ENCODE measurements around the gene NRXN3.

- TF ChIP-seq CTCF (conservative IDR thresholded peaks at IDR 0.05; ENCODE audit: low read length), result no peak
- no peak for TF ChIP-seq EZH2phosphoT487 (IDR thresholded peaks at IDR 0.05; ENCODE audit: borderline replicate concordance, low read depth, low read length)
These were observed 947.4 kb downstream of the NRXN3 start for GRCh38 chr14:79117561-79117960.
